H1 (cell line): ENCODE data around the gene ITM2B. TPM values are rescaled to one million over a fixed set of nuclear protein-coding genes. Genes with fewer than 3 reads are reported as not detected.

ENCODE experiments used
- EZH2 ChIP-seq: fragments of 200-600 bp; sonication (generic); IDR thresholded peaks from 2 replicates; pipeline ENCODE4 v1.7.1; 2012; ENCODE audit warnings: low read depth, mild to moderate bottlenecking, moderate library complexity, low read length, inconsistent platforms; ENCODE audit not compliant: severe bottlenecking
- FOSL1 ChIP-seq: IDR thresholded peaks from 2 replicates; pipeline ENCODE4 v1.6.1; 2011; ENCODE audit warnings: mild to moderate bottlenecking, low read depth, low read length, moderate library complexity; ENCODE audit not compliant: insufficient read depth
- SIN3A ChIP-seq, 2 experiments: IDR thresholded peaks in 1 of 2; conservative IDR thresholded peaks in 1 of 2; 2 replicates each; pipeline ENCODE4 v1.6.1; 2011 to 2012; ENCODE audit warnings: low read length in 2 of 2, improper control_type of control experiment in 1 of 2, low read depth in 1 of 2, mild to moderate bottlenecking in 1 of 2
- SIRT6 ChIP-seq: IDR thresholded peaks from one replicate; pipeline ENCODE4 v1.7.1; 2012; ENCODE audit warnings: low read length, inconsistent platforms
- polyA plus RNA-seq, 7 experiments: library from polyadenylated mRNA; depleted of rRNA in 3 of 7; stranded (reverse) in 5 of 7; unstranded in 2 of 7; fragments of >200 nt in 5 of 7; fragments of 200-250 nt in 2 of 7; gene quantifications; 1 replicate in 5 of 7; 2 replicates in 1 of 7; 4 replicates in 1 of 7; pipeline versions ENCODE4 v1.2.1 to v1.2.3, GENCODE V29; 2011 to 2013; ENCODE audit warnings: missing spikeins in 2 of 7, mixed read lengths in 2 of 7
- total RNA-seq: library from RNA; stranded (reverse); fragmentation: NEBNext Ultra II Directional; extraction: Animal tissue kit (Norgen Biotek cat#: 25700); gene quantifications from 2 replicates; pipeline ENCODE4 v1.2.1, GENCODE V29; 2021

Gene ITM2B
- total and polyA plus RNA-seq, 2 of the 8 experiments (the other 6 are each of a cell fraction or from before 2014, with no cell fraction given) = 132 to 184 TPM

- TF ChIP-seq SIN3A (conservative IDR thresholded peaks at IDR 0.05 in 1 of 2, IDR thresholded peaks at IDR 0.05 in 1 of 2; ENCODE audit: low read depth in 1 of 2, low read length in 2 of 2) = no peak
- no peak for TF ChIP-seq FOSL1
- TF ChIP-seq EZH2 = no peak
- no peak for TF ChIP-seq SIRT6
Measured at GRCh38 chr13:48242677-48243076, 9.7 kb downstream of the ITM2B start (continued).
